CD14-positive monocyte (primary cell): ENCODE measurements around the gene NFKBIL1. TPM values are rescaled to one million over a fixed set of nuclear protein-coding genes. Genes with fewer than 3 reads are reported as not detected.
A peak's percentile ranks its signal among the peaks of the same experiment; 100 is the strongest.

Experiments used
- DNase-seq, 3 donors: peaks; one replicate each; pipeline ENCODE4 v3.0.0-alpha.2; 2011 to 2022
- H2AFZ ChIP-seq: 2 replicates; pipeline ENCODE4 v1.6.0; 2012; ENCODE audit warnings: mild to moderate bottlenecking, low read depth, low read length, inconsistent platforms; ENCODE audit not compliant: insufficient read depth, poor library complexity, severe bottlenecking
- H3K27ac ChIP-seq, 2 donors: 1 replicate in 1 of 2; 2 replicates in 1 of 2; pipeline ENCODE4 v1.5.1; 2012 to 2013; ENCODE audit warnings: low read length in 2 of 2, control low read depth in 1 of 2, inconsistent platforms in 1 of 2, low read depth in 1 of 2, mild to moderate bottlenecking in 1 of 2
- H3K27me3 ChIP-seq, 2 donors: one replicate each; pipeline versions ENCODE4 v1.6.0 to v1.6.1; 2011 to 2013; ENCODE audit warnings: low read length in 2 of 2; ENCODE audit not compliant: control insufficient read depth in 2 of 2, insufficient read depth in 2 of 2
- H3K36me3 ChIP-seq, 2 donors: replicated peaks in 1 of 2; 1 replicate in 1 of 2; 2 replicates in 1 of 2; pipeline versions ENCODE4 v1.5.1 to v1.6.1; 2012 to 2013; ENCODE audit warnings: low read length in 2 of 2, control low read depth in 1 of 2, inconsistent platforms in 1 of 2, mild to moderate bottlenecking in 1 of 2; ENCODE audit not compliant: insufficient read depth in 2 of 2, control insufficient read depth in 1 of 2
- H3K4me1 ChIP-seq, 2 donors: 1 replicate in 1 of 2; 2 replicates in 1 of 2; pipeline versions ENCODE4 v1.5.1 to v1.6.1; 2012 to 2013; ENCODE audit warnings: low read length in 2 of 2, control low read depth in 1 of 2, inconsistent platforms in 1 of 2, mild to moderate bottlenecking in 1 of 2, moderate library complexity in 1 of 2; ENCODE audit not compliant: insufficient read depth in 2 of 2, control insufficient read depth in 1 of 2
- H3K4me2 ChIP-seq: replicated peaks from 2 replicates; pipeline ENCODE3; 2012; ENCODE audit warnings: low read length, moderate library complexity, mild to moderate bottlenecking; ENCODE audit not compliant: poor library complexity, severe bottlenecking; ENCODE audit errors: extremely low read depth
- H3K4me3 ChIP-seq, 3 experiments: fragments of 200-600 bp in 1 of 3; sonication (generic) in 1 of 3; replicated peaks in 1 of 3; 1 replicate in 2 of 3; 2 replicates in 1 of 3; pipeline ENCODE4 v1.5.1; 2011 to 2013; ENCODE audit warnings: low read length in 3 of 3, mild to moderate bottlenecking in 3 of 3, control low read depth in 2 of 3, low read depth in 2 of 3, inconsistent platforms in 1 of 3, moderate library complexity in 1 of 3
- H3K79me2 ChIP-seq: 2 replicates; pipeline ENCODE4 v1.6.0; 2012; ENCODE audit warnings: mild to moderate bottlenecking, control low read depth, inconsistent platforms, low read length, moderate library complexity; ENCODE audit not compliant: insufficient read depth
- H3K9ac ChIP-seq: 2 replicates; pipeline ENCODE4 v1.6.0; 2017; ENCODE audit warnings: low read length, mild to moderate bottlenecking; ENCODE audit not compliant: insufficient read depth, poor library complexity, severe bottlenecking
- H3K9me3 ChIP-seq, 2 donors: replicated peaks in 1 of 2; 1 replicate in 1 of 2; 2 replicates in 1 of 2; pipeline versions ENCODE4 v1.5.1 to v1.6.1; 2012 to 2013; ENCODE audit warnings: low read length in 2 of 2, control low read depth in 1 of 2; ENCODE audit not compliant: control insufficient read depth in 1 of 2, insufficient read depth in 1 of 2
- H4K20me1 ChIP-seq: 2 replicates; pipeline ENCODE4 v1.6.0; 2012; ENCODE audit warnings: mild to moderate bottlenecking, low read length, control low read depth, moderate library complexity; ENCODE audit not compliant: insufficient read depth
- H3K27ac Mint-ChIP-seq, 7 donors: one replicate each; pipeline ENCODE4 v1.8.0; 2020; ENCODE audit warnings: mild to moderate bottlenecking in 7 of 7, mixed read lengths in 7 of 7, moderate library complexity in 6 of 7, inconsistent platforms in 2 of 7
- H3K27me3 Mint-ChIP-seq, 3 donors: one replicate each; pipeline ENCODE4 v1.8.0; 2021 to 2022; ENCODE audit warnings: low read depth in 3 of 3, mild to moderate bottlenecking in 3 of 3, mixed read lengths in 3 of 3, moderate library complexity in 3 of 3, inconsistent platforms in 1 of 3
- H3K36me3 Mint-ChIP-seq, 2 donors: one replicate each; pipeline ENCODE4 v1.8.0; 2020; ENCODE audit warnings: mixed read lengths in 2 of 2, inconsistent platforms in 1 of 2, mild to moderate bottlenecking in 1 of 2
- H3K4me1 Mint-ChIP-seq: one replicate; pipeline ENCODE4 v1.8.0; 2020; ENCODE audit warnings: mild to moderate bottlenecking, mixed read lengths
- H3K4me3 Mint-ChIP-seq, 2 donors: one replicate each; pipeline ENCODE4 v1.8.0; 2020; ENCODE audit warnings: mild to moderate bottlenecking in 2 of 2, mixed read lengths in 2 of 2, moderate library complexity in 1 of 2
- H3K9me3 Mint-ChIP-seq, 7 donors: one replicate each; pipeline ENCODE4 v1.8.0; 2020 to 2022; ENCODE audit warnings: mixed read lengths in 7 of 7, mild to moderate bottlenecking in 6 of 7, moderate library complexity in 6 of 7, inconsistent platforms in 2 of 7
- WGBS: methylation state at CpG from one replicate; pipeline ENCODE4 v1.1.5; 2013; ENCODE audit warnings: missing lambda C conversion rate; ENCODE audit not compliant: insufficient coverage; 5-methylcytosine and 5-hydroxymethylcytosine counted together
- intact Hi-C, 2 donors: fragments of 100-400 bp; cut with micrococcal nuclease; formaldehyde crosslinking; loops; one replicate each; pipeline versions ENCODE4 v1.15.0 to v1.15.1; 2023
- polyA plus RNA-seq, 3 donors: library from polyadenylated mRNA; depleted of rRNA in 1 of 3; unstranded in 2 of 3; stranded (reverse) in 1 of 3; fragments of 300-500 nt in 2 of 3; fragments of >200 nt in 1 of 3; fragmentation: Illumina TruSeq in 2 of 3; gene quantifications; 1 replicate in 2 of 3; 2 replicates in 1 of 3; pipeline ENCODE4 v1.2.3, GENCODE V29; 2012 to 2021
- TF ChIP-seq, protein P1 (sequence below): fragments of 200-600 bp; IDR thresholded peaks from one replicate; pipeline ENCODE4 v1.8.0; 2022; ENCODE audit warnings: antibody characterized with exemption, mild to moderate bottlenecking

The NFKBIL1 gene
- polyA plus RNA-seq, 3 donors, result 7.7 to 10.3 (median 8.0) TPM

- H3K27me3 ChIP-seq, result no peaks in the 10 kb centered on the region
- H3K27me3 Mint-ChIP-seq, result peaks cover 0 to 1% (median 1%) of the 10 kb centered on the region in 3 donors
- H3K4me2 ChIP-seq, result peak overlapping the region; percentile 98
- peak overlapping the region; percentile 66 to 75 for H3K27ac ChIP-seq
- peak; percentile 77 to 83 (median 79) for DNase-seq
- peaks cover 18 to 25% of the 10 kb centered on the region in 2 donors for H3K36me3 ChIP-seq
- H3K79me2 ChIP-seq, result peaks cover 67% of the 10 kb centered on the region
- H3K4me1 ChIP-seq, result peaks cover 83 to 94% of the 10 kb centered on the region in 2 donors
- peaks cover 0 to 5% (median 0%) of the 10 kb centered on the region in 7 donors for H3K9me3 Mint-ChIP-seq
- no peaks in the 10 kb centered on the region for H3K9me3 ChIP-seq
- H3K4me3 ChIP-seq, result peak overlapping the region; percentile 83 to 94 (median 84)
- H2AFZ ChIP-seq, result peak overlapping the region; percentile 88
- peaks cover 30 to 36% of the 10 kb centered on the region in 2 donors for H3K36me3 Mint-ChIP-seq
- H3K27ac Mint-ChIP-seq, result peak overlapping the region; percentile 86 to 96 (median 93)
- intact Hi-C loops, result loop anchor here in 1 of 2 donors (2.0 kb wide), 1 partner anchor 16 kb away; no protein-coding TSS in a partner anchor
- H3K4me1 Mint-ChIP-seq, result peaks cover 88% of the 10 kb centered on the region
- TF ChIP-seq, protein P1, sequence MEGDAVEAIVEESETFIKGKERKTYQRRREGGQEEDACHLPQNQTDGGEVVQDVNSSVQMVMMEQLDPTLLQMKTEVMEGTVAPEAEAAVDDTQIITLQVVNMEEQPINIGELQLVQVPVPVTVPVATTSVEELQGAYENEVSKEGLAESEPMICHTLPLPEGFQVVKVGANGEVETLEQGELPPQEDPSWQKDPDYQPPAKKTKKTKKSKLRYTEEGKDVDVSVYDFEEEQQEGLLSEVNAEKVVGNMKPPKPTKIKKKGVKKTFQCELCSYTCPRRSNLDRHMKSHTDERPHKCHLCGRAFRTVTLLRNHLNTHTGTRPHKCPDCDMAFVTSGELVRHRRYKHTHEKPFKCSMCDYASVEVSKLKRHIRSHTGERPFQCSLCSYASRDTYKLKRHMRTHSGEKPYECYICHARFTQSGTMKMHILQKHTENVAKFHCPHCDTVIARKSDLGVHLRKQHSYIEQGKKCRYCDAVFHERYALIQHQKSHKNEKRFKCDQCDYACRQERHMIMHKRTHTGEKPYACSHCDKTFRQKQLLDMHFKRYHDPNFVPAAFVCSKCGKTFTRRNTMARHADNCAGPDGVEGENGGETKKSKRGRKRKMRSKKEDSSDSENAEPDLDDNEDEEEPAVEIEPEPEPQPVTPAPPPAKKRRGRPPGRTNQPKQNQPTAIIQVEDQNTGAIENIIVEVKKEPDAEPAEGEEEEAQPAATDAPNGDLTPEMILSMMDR, result peak; percentile 97
- peaks cover 36% of the 10 kb centered on the region for H4K20me1 ChIP-seq
- peak overlapping the region; percentile 95 to 99 for H3K4me3 Mint-ChIP-seq
- peak overlapping the region; percentile 71 for H3K9ac ChIP-seq
- under 1% methylated on average over 56 of the region's 62 CpGs for WGBS
Measured at GRCh38 chr6:31580807-31581433, 33.5 kb downstream of the NFKBIL1 start.

- Histone ChIP-seq H3K9ac (peak overlapping the region; percentile 71), H2AFZ (peak overlapping the region; percentile 88), H3K9me3 (no peaks in the 10 kb centered on the region), H3K4me2 (peak overlapping the region; percentile 98), H3K36me3 (peaks cover 18 to 24% of the 10 kb centered on the region in 2 donors), H3K4me1 (peaks cover 82 to 94% of the 10 kb centered on the region in 2 donors), H3K4me3 (peak overlapping the region; percentile 83 to 94 (median 84)), H3K27me3 (no peaks in the 10 kb centered on the region), H4K20me1 (peaks cover 28% of the 10 kb centered on the region), H3K79me2 (peaks cover 61% of the 10 kb centered on the region), H3K27ac (peak overlapping the region; percentile 66 to 75)
- TF ChIP-seq, protein P1, result no peak
- Mint-ChIP-seq H3K27ac (peak overlapping the region; percentile 86 to 96 (median 92)), H3K27me3 (peaks cover 0 to 1% (median 1%) of the 10 kb centered on the region in 3 donors), H3K4me1 (peaks cover 87% of the 10 kb centered on the region), H3K9me3 (peaks cover 0 to 5% (median 0%) of the 10 kb centered on the region in 7 donors), H3K4me3 (peak overlapping the region; percentile 95 to 99), H3K36me3 (peaks cover 23 to 31% of the 10 kb centered on the region in 2 donors)
- WGBS, result 10% methylated on average over 14 of the region's 21 CpGs
- intact Hi-C loops, result loop anchor here in 1 of 2 donors (2.0 kb wide), 1 partner anchor 15 kb away; no protein-coding TSS in a partner anchor
- peak in 1 of 3 donors; percentile 11 for DNase-seq
Measured at GRCh38 chr6:31581434-31582229, 34.2 kb downstream of the NFKBIL1 start.
